Ramos (cell line): ENCODE results near the gene KANSL1.
"Not testable (repeated sequence)": the region's sequence is repeated elsewhere in the genome, so short reads cannot be mapped to it uniquely, and the experiment has no call there.

Experiments
- in situ Hi-C: fragments of 300-500 bp; cut with MboI; formaldehyde crosslinking; loops from one replicate; pipeline ENCODE4 v1.14.3; 2022; ENCODE audit warnings: low sequenced_read_pairs; ENCODE audit not compliant: unreplicated experiment

The KANSL1 gene

GRCh38 chr17:46193151-46193625 lies at the start of gene KANSL1:
KANSL1 (minus strand) TSS chr17:46193429; CDS start chr17:46172143, 21,286 bp downstream.
- in situ Hi-C loops: no loop called here

- in situ Hi-C loops: not testable (repeated sequence)
Measured at GRCh38 chr17:46231359-46231758, 38.1 kb upstream of the KANSL1 start.

GRCh38 chr17:46225274-46225794 lies 32.1 kb upstream of the KANSL1 start:
- in situ Hi-C loops: not testable (repeated sequence)

GRCh38 chr17:46224864-46225263 lies 31.6 kb upstream of the KANSL1 start:
- in situ Hi-C loops: loop anchor here (25.0 kb wide), 1 partner anchor 188 kb away; no protein-coding TSS in a partner anchor

- in situ Hi-C loops: loop anchor here (25.0 kb wide), 1 partner anchor 186 kb away; no protein-coding TSS in a partner anchor
Measured at GRCh38 chr17:46223041-46223440, 29.8 kb upstream of the KANSL1 start.

- in situ Hi-C loops: loop anchor here (25.0 kb wide), 1 partner anchor 179 kb away; no protein-coding TSS in a partner anchor
Measured at GRCh38 chr17:46216682-46217081, 23.5 kb upstream of the KANSL1 start.

GRCh38 chr17:46212634-46213435 lies 19.6 kb upstream of the KANSL1 start:
- in situ Hi-C loops: loop anchor here (25.0 kb wide), 1 partner anchor 176 kb away; no protein-coding TSS in a partner anchor

- in situ Hi-C loops: loop anchor here (25.0 kb wide), 1 partner anchor 172 kb away; no protein-coding TSS in a partner anchor
Measured at GRCh38 chr17:46208997-46209396, 15.8 kb upstream of the KANSL1 start.

GRCh38 chr17:46205975-46206374 lies 12.7 kb upstream of the KANSL1 start:
- in situ Hi-C loops: loop anchor here (25.0 kb wide), 1 partner anchor 169 kb away; no protein-coding TSS in a partner anchor

- in situ Hi-C loops: loop anchor here (25.0 kb wide), 1 partner anchor 165 kb away; no protein-coding TSS in a partner anchor
Measured at GRCh38 chr17:46202424-46202823, 9.2 kb upstream of the KANSL1 start.

- in situ Hi-C loops: loop anchor here (25.0 kb wide), 1 partner anchor 164 kb away; no protein-coding TSS in a partner anchor
Measured at GRCh38 chr17:46201491-46201890, 8.3 kb upstream of the KANSL1 start.

GRCh38 chr17:46200197-46200596 lies 7.0 kb upstream of the KANSL1 start:
- in situ Hi-C loops: loop anchor here (25.0 kb wide), 1 partner anchor 163 kb away; no protein-coding TSS in a partner anchor

GRCh38 chr17:46199379-46199778 lies 6.2 kb upstream of the KANSL1 start:
- in situ Hi-C loops: no loop called here

GRCh38 chr17:46198233-46198632 lies 5.0 kb upstream of the KANSL1 start:
- in situ Hi-C loops: no loop called here

GRCh38 chr17:46197530-46197929 lies 4.3 kb upstream of the KANSL1 start:
- in situ Hi-C loops: no loop called here

- in situ Hi-C loops: no loop called here
Measured at GRCh38 chr17:46195939-46196716, 2.9 kb upstream of the KANSL1 start.

- in situ Hi-C loops: no loop called here
Measured at GRCh38 chr17:46195217-46195855, 2.1 kb upstream of the KANSL1 start.

GRCh38 chr17:46194393-46195216 lies 1.4 kb upstream of the KANSL1 start:
- in situ Hi-C loops: no loop called here
